Activated CD8-positive, alpha-beta memory T cell treated with anti-CD3 and anti-CD28 coated beads for 36 hours (primary cell): ENCODE data around the gene FNDC3B. TPM values are rescaled to one million over a fixed set of nuclear protein-coding genes. Genes with fewer than 3 reads are reported as not detected.

Experiments
- CTCF ChIA-PET: fragments of 350-600 bp; sonication (Branson Sonifier 250); formaldehyde crosslinking; loops from one replicate; lab custom pipeline; 2021; ENCODE audit warnings: antibody characterized with exemption; lab: Charles Lee
- POLR2A ChIA-PET: fragments of 350-600 bp; sonication (Branson Sonifier 250); formaldehyde crosslinking; loops from one replicate; lab custom pipeline; 2021; ENCODE audit warnings: antibody characterized with exemption; lab: Charles Lee
- total RNA-seq, 2 experiments: library from RNA; stranded (reverse); gene quantifications; one replicate each; pipeline ENCODE4 v1.2.3, GENCODE V29; 2021

Gene FNDC3B
- total RNA-seq, 2 experiments from 2014 or later: 19.0 to 24.2 TPM

DNA sequence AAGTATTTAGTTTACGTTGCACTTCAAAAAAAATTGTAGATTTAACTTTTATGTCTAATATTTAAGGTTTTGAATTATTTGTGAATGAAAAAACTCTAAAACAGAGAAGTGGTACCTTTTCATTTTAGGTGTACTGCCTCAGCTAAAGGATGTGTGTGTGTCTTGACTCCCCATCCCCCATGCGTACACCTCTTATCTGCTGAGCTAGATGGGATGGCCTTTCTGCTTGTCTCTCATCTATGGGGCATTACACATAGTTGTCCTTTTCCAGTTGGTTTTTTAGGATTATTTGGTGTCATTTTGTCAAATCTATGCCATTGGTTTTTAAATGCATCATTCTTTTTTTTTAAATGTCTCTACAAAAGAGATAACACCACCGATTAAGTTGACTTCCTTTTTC, 110.9 kb downstream of the FNDC3B start:
- ChIA-PET CTCF (interaction anchor here (0.7 kb wide), 1 partner anchor 131 kb away, joined by 6 read pairs; no protein-coding TSS in a partner anchor), POLR2A (no interaction called here)

- ChIA-PET CTCF (no interaction called here), POLR2A (no interaction called here)
These were observed 111.7 kb downstream of the FNDC3B start for GRCh38 chr3:172150913-172151650.

GRCh38 chr3:172151651-172152649, 112.6 kb downstream of the FNDC3B start:
- ChIA-PET POLR2A (no interaction called here), CTCF (no interaction called here)

DNA sequence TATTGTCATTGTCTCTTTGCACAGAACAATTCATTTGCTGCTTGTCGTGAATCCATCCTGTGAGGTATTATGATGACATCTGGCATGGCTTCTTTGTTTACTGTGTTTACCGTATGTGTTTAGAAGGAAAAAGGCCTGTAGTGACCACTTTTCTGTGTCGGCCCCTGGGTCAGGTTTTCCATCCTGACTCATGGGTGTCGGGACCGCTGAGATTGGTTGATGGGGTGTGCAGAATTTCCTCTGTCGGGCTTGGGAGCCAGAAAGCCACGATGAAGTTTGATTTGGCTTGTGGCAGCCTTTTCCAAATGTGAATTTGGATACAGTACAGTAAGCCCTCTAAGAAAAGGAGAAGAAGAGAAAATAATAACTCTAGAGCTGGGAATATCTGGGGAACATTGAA, 113.5 kb downstream of the FNDC3B start:
- CTCF ChIA-PET: no interaction called here
- POLR2A ChIA-PET: no interaction called here

- ChIA-PET POLR2A (no interaction called here), CTCF (interaction anchor here (1.2 kb wide), 1 partner anchor 19 kb away, joined by 3 read pairs; no protein-coding TSS in a partner anchor)
These were observed 114.0 kb downstream of the FNDC3B start for GRCh38 chr3:172153335-172153861.

GRCh38 chr3:172154768-172155664, 115.6 kb downstream of the FNDC3B start:
- POLR2A ChIA-PET: no interaction called here
- CTCF ChIA-PET: interaction anchor here (0.6 to 1.2 kb wide), 2 partner anchors 20 to 656 kb away, joined by 3 read pairs; no protein-coding TSS in a partner anchor

- ChIA-PET POLR2A (no interaction called here), CTCF (no interaction called here)
These were observed 116.7 kb downstream of the FNDC3B start for GRCh38 chr3:172155897-172156585.

GRCh38 chr3:172156586-172156955, 117.2 kb downstream of the FNDC3B start:
- CTCF ChIA-PET: no interaction called here

GRCh38 chr3:172157564-172158258, 118.3 kb downstream of the FNDC3B start:
- ChIA-PET POLR2A (no interaction called here), CTCF (no interaction called here)

More at GRCh38 chr3:172156586-172156955, 117.2 kb downstream of the FNDC3B start:
- POLR2A ChIA-PET: no interaction called here

- POLR2A ChIA-PET: no interaction called here
- CTCF ChIA-PET: no interaction called here
These were observed 119.4 kb downstream of the FNDC3B start for GRCh38 chr3:172158741-172159140.

GRCh38 chr3:172159376-172159775, 120.0 kb downstream of the FNDC3B start:
- CTCF ChIA-PET: no interaction called here
- POLR2A ChIA-PET: no interaction called here

DNA sequence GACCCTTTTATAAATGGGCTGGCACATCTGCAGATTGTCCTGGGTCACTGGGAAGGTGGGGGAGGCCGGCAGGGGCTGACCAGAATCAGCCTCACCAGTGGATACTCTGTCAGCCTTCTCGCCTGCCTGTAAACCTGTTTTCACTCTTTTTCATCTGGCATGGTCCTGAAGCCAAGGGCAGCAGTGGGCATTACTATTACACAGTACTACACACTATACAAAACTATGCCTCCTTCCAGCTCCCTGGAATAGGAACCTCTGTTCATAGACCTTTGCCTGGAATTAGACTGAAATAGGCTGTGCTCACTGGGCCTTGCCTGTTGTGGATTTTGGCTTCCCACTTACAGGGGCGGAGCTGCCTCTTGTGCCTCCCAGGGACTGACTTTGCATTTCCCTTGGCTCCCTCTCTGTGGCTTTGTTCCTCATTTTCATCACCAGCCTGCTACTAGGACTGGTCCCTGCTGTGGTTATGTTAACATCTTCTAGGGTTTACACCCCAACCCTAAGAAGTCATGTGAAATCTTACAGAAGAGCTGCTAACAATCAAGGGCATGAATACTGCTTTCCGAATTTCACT, 120.7 kb downstream of the FNDC3B start:
- POLR2A ChIA-PET: no interaction called here
- CTCF ChIA-PET: no interaction called here

DNA sequence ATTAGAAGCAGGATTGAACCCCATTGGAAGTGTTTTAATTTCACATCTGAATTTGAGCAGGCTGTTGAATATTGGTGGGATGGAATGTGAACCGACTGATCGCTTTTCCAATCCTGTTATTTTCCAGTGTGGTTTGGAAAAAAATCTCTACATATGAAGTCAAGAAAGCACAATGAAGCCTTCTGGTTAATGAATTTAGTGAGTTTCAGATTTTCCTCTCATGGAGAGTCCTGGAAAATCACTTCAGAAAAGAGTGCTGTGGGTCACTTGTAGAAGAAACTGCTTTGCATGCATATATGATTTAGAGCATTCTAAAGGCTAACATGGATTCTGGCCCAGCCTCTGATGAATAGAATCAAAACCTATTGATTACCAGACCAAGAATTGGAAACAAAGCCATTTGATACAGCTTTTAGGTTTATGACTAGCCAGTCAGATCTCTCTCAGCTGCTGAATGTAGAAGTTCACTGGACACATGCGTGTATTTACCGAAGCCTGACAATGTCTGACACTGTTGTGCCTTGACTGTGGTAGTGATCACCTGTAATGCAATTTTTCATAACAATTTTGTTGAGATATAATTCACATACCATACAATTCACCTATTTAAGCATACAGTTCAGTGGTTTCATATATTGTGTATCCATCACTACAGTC, 121.9 kb downstream of the FNDC3B start:
- ChIA-PET CTCF (no interaction called here), POLR2A (no interaction called here)

DNA sequence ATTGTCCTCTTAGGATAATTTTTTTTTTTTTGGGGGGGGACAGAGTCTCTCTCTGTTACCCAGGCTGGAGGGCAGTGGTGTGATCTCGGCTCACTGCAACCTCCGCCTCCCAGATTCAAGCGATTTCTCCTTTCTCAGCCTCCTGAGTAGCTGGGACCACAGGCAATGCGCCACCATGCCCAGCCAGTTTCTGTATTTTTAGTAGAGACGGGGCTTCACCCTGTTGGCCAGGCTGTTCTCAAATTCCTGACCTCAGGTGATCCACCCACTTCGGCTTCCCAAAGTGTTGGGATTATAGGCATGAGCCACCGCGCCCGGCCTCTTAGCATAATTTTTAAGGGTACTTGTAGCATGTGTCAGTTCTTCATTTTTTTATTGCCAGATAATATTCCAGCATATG, 122.6 kb downstream of the FNDC3B start:
- POLR2A ChIA-PET: no interaction called here
- CTCF ChIA-PET: no interaction called here

DNA sequence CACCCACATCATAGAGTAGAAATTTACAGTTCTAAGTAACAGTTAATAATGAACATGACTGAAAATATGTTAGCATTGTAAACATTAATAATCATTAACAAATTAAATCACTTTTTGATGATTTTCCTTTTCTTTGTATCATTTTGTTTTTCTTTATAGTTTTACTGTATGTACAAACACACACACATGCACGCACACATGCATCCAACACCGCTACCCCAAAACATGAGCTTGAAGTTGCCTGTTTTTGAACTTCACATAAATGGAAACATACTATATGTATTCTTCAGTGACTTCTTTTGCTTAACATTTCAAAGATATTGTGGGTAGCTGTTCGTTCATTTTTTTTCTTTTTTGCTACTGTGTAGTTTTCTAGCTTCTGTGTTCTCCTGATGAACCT, 123.9 kb downstream of the FNDC3B start:
- CTCF ChIA-PET: no interaction called here
- POLR2A ChIA-PET: no interaction called here

DNA sequence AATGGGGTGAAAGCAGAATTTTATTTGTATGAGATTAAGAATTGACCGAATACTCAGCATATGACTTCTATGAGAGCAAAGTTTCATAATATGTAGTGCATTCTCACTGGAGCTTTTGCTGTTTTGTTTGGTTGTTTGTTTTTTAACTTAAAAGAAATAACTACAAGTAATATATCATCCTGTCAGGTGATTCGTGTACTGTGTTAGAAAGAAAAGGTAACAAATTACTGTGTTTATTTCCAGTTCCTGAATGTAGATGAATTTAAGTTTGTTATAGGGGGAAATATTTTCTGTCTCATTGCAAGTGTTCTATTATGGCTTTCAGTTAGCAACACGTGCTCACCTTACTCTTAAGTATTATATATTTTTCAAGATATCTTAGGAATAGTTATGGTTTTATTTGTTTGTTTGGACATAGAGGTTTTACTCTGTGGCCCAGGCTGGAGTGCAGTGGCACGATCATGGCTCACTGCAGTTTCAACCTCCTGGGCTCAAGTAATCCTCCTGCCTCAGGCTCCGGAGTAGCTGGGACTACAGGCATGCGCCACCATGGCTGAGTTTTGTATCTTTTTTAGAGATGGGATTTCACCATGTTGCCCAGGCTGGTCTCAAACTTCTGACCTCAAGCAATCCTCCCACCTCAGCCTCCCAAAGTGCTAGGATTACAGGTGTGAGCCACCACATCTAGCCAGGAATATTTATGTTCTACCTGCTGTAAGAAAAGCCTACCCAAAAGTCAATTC, 125.4 kb downstream of the FNDC3B start:
- POLR2A ChIA-PET: no interaction called here
- CTCF ChIA-PET: no interaction called here
